Activated CD4-positive, alpha-beta T cell treated with anti-CD3 and anti-CD28 coated beads, Interleukin-2, amount 50 U/mL, for 48 hours (primary cell): ENCODE data around the gene KPNA4.
"Not testable (repeated sequence)": the region's sequence is repeated elsewhere in the genome, so short reads cannot be mapped to it uniquely, and the experiment has no call there.

Source experiments
- DNase-seq, 2 experiments: peaks; one replicate each; pipeline ENCODE4 v3.0.0-alpha.2; 2020

Gene KPNA4, protein sequence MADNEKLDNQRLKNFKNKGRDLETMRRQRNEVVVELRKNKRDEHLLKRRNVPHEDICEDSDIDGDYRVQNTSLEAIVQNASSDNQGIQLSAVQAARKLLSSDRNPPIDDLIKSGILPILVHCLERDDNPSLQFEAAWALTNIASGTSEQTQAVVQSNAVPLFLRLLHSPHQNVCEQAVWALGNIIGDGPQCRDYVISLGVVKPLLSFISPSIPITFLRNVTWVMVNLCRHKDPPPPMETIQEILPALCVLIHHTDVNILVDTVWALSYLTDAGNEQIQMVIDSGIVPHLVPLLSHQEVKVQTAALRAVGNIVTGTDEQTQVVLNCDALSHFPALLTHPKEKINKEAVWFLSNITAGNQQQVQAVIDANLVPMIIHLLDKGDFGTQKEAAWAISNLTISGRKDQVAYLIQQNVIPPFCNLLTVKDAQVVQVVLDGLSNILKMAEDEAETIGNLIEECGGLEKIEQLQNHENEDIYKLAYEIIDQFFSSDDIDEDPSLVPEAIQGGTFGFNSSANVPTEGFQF

DNA sequence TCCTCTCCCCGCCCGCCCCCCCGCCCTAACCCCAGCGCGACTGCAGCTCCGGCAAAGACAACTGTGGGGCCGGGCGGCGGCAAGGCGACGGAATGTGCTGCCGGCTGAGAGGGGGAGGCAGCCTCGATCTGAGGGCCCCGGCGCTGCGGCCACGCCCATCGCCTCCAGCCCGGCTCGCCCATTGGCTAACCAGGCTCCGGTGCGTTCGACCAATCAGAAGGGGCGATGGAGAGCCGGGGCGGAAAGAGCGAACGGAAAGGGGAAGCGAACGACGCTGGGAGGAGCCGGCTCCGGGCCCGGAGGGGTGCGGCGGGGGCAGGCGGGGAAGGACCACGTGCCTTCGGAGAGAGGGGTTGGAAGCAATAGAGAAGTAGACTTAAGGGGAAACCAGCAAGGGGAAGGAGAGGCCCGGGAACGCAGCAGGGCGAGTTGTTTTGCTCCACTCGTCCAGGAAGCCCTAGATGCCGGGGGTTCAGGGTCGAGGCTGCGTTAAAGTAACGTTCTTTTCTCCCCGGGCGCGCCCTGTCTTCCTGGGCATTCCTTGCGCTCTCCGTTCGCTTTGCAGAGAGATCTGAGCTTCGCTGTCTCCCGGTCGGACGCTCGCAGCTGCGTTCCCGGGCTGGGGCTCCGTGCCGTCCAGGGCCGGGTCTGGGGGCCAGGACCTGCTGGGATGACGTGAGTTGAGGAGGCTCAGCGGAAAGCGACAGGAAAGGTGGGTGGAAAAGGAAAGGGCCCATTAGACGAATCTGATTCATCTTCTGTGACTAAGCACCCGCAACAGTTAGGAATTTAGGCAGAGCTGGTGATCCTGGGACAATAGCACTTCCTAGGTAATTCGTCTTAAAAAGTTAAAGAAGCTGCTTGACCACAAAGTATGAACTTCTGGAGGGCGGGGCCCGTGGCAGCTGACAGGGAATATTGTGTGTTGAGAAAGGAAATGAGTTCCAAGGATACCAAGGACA, at the start of gene KPNA4:
Gene KPNA4, minus strand, starts transcription at position 130 of the 962 bp plus-strand sequence. CDS start 289 bp downstream, outside the sequence.
- DNase-seq: peak; percentile 95 to 96

DNA sequence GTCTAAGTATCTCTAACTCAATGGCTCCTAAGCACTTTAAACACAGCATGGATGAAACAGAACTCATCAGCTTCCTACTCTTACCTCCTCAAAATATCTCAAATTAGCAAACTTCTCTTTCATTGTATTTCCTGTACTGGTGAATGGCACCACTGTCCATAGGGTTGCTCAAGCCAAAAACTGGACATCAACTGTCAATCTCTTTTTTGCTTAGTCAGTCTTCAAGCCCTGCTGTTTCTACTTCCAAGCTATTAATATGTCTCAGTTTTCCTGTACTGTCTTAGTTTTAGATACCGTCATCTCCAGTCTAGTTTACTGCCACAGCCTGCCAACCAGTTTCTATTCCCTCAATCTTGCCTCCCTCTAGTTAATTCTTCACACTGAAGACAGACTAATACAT, 48.3 kb upstream of the KPNA4 start:
- DNase-seq: no peak

DNA sequence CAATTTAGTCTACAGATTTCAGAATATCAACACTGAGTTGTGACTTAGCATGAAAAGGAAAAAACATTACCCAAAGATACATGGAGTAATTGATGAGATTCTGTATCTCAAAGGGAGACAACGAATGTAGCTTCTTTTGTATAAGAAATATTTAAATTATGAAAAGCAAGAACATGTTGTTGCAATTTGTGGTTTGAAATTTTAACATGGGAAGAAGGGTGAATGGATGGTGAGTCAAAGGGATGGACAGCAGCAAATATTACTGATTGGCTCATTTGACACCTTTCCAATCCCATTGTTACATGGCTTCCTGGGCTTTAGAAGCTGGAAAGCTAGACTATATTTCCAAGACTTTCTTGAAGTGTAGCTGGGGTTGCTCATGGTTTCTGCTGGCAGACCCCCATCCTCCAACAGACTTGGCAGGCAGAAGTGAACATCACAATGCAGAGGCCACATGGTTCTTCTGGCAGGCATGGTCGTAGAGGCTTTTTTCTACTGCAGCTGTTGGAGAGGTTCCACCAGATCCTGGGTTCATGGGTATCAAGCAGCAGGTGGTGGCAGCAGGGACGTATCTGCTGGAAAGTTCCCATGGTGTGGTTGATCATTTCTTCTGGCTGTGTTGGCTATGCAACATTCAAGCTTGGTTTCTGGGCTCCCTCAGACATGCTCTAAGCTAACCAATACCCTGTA, 47.2 kb upstream of the KPNA4 start:
- no peak for DNase-seq

GRCh38 chr3:160611141-160611540, 45.8 kb upstream of the KPNA4 start:
- DNase-seq: no peak

GRCh38 chr3:160608870-160609269, 43.5 kb upstream of the KPNA4 start:
- no peak for DNase-seq

- DNase-seq: no peak
Measured at GRCh38 chr3:160607826-160608225, 42.5 kb upstream of the KPNA4 start.

- DNase-seq: no peak
Measured at GRCh38 chr3:160605315-160605714, 39.9 kb upstream of the KPNA4 start.

- not testable (repeated sequence) for DNase-seq
Measured at GRCh38 chr3:160603845-160604244, 38.5 kb upstream of the KPNA4 start.

DNA sequence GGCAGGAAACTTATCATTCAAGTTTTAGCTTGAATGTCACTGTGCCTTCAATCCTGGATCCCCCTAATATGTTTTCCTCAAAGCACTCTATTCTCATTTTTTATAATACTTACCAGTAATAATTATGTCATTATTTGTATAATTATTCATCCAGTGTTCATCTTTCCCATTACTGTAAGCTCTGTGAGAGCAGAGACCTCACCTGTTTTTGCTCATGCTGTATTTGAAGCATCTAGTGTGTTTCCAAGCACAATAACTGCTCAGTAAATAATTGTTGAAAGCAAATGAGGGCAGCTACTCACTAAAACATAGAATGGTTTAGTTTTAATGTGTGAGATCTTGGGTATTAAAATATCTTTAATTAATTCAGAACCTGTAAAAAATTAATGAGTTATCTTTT, 36.9 kb upstream of the KPNA4 start:
- DNase-seq: no peak

- DNase-seq: no peak
Measured at GRCh38 chr3:160601288-160601687, 35.9 kb upstream of the KPNA4 start.

DNA sequence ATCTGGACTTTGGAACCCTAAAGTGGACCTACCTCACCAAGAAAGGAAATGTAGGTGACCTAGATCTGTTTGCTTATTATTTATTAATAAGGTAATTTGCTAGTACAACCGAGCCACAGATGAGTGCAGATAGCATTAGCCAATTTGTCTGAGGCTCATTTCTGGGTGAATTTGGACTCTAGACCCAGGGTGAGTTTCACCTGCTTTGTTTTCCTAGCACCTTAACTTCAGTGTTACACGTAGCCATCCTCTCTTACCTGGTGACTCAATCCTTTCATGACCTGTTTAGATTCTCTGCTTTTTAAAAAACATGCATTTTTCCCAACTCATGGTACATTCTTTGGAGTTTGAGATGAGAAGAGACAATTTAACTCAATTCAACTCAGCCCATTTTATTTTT, 33.5 kb upstream of the KPNA4 start:
- no peak for DNase-seq

GRCh38 chr3:160588023-160588422, 22.7 kb upstream of the KPNA4 start:
- no peak for DNase-seq

DNA sequence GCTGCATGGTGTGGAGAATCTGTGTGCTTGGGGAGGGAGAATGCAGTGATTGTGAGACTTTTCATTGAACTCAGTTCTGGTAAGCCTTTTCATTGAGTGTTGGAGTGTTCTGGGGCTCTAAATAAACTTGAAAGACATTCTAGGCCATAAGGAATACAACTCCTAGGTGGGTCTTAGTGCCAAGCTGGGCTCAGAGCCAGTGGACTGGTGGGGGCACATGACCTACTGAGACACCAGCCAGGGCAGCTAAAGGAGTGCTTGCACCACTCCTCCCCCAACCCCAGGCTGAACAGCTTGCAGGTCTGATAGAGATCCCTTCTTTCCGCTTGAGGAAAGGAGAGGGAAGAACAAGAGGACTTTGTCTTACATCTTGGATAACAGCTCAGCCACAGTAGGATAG, 21.7 kb upstream of the KPNA4 start:
- no peak for DNase-seq

DNA sequence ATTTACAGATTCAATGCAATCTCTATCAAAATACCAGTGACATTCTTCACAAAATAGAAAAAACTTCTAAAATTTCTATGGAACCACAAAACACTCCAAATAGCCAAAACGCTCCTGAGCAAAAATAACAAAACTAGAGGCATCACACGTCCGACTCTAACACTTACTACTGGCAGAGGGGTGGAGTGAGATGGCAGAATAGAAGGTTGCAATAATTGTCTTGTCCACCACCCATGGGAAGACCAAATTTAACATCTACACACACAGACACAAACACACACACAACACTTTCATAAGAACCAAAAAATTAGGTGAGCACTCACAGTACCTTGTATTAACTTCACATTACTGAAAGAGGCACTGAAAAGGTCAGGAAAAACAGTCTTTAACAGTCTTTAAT, 21.3 kb upstream of the KPNA4 start:
- no peak for DNase-seq

DNA sequence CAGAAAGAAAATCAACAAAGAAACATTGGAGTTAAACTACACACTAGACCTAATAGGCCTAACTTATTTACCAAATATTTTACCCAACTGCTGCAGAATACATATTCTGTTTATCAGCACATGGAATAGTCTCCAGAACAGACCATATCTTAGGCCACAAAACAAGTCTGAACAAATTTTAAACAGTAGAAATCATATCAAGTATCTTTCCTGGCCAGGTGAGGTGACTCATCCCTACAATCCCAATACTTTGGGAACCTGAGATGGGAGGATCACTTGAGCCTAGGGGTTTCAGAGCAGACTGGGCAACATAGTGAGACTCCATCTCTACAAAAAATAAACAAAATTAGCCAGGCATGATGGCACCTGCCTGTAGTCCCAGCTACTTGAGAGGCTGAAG, 18.1 kb upstream of the KPNA4 start:
- no peak for DNase-seq

GRCh38 chr3:160580938-160581337, 15.6 kb upstream of the KPNA4 start:
- no peak for DNase-seq

GRCh38 chr3:160577556-160578195, 12.3 kb upstream of the KPNA4 start:
- no peak for DNase-seq

DNA sequence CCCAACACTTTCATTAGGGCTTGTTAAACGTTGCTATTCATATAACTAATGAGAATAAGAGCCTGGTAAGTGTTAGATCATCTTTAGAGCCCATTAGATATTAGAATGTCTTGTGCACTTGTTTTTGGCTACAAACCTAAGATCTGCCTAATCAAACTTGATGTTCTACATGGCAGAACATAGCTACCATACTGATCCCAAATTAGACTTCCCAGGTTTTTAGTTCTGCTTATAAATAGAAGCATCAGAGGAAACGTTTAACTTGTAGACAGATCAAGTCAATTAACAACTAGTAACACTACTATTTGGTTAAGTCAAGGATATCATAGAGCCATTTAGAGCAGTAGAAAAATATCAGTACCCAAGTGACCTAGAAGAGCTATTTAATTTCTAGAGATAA, 11.7 kb upstream of the KPNA4 start:
- DNase-seq: no peak

DNA sequence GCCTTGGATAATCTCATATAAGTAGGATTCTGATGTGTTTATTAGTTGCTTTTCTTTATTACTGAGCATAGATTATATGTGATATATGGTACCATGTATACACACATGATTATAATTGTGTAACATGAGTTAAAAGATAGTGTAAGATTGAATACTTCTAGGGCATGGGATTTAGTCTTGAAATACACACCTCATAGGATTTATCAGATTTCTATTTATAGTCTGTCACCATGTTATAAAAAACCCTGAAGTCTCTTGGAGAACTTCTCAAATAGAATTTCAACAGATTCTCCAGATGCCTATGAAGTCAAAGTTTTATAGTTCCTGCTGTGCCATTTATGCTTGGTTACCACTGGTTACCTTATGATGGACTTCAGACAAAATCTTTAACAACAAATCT, 11.2 kb upstream of the KPNA4 start:
- no peak for DNase-seq

GRCh38 chr3:160575589-160575988, 10.2 kb upstream of the KPNA4 start:
- DNase-seq: no peak

- DNase-seq: no peak
Measured at GRCh38 chr3:160574636-160575035, 9.3 kb upstream of the KPNA4 start.

DNA sequence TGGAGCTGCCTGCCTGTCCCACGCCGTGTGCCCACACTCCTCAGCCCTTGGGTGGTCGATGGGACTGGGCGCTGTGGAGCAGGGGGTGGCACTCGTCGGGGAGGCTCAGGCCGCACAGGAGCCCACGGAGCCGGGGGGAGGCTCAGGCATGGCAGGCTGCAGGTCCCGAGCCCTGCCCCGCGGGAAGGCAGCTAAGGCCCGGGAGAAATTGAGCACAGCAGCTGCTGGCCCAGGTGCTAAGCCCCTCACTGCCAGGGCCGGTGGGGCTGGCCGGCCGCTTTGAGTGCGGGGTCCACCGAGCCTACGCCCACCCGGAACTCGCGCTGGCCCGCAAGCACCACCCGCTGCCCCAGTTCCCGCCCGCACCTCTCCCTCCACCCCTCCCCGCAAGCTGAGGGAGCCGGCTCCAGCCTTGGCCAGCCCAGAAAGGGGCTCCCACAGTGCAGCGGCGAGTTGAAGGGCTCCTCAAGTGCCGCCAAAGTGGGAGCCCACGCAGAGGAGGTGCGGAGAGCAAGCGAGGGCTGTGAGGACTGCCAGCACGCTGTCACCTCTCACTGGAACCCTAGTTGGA, 8.7 kb upstream of the KPNA4 start:
- not testable (repeated sequence) for DNase-seq
